NB4 (cell line): ENCODE results near the gene SEPSECS.

Source experiments
- POLR2A ChIP-seq: IDR thresholded peaks from 2 replicates; pipeline ENCODE4 v1.6.1; 2011; ENCODE audit warnings: mild to moderate bottlenecking; ENCODE audit not compliant: insufficient read length; ENCODE audit errors: extremely low read depth
- TF ChIP-seq, protein P1 (sequence below): IDR thresholded peaks from one replicate; pipeline ENCODE4 v1.5.1; 2012; ENCODE audit warnings: low read depth, low read length

DNA sequence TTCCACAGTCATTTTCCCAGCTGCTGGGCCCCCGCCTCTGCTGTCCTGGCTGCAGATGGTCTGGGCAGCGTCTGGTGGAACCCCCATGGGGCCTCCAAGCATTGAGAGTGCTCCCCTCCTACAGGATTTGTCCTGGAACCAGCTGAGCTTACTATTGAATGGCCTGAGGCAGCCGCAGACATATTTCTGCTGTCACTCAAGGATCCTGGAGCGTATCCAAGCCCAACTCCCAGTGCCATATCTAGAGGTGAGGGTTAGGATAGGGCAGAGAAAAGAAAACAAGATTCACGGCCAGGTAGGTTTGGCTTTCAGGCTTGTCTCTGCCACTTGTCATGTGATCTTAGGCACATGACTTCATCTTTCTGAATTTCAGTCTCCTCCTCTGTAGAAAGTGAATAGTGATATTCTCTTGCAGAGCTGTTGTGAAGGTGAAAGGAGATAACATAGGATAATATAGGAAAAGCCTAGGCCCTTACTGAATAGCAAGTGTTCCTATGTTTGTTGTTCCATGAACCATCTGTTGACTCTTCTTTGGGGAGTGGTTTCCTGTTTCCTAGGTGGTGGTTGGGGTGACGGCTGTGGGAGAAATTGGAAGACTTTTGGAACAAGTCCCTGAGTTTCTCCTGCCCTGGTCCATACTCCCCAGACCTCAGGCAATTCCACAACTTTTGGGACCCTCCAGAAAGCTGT lies 52.3 kb downstream of the SEPSECS start:
- TF ChIP-seq, protein P1, sequence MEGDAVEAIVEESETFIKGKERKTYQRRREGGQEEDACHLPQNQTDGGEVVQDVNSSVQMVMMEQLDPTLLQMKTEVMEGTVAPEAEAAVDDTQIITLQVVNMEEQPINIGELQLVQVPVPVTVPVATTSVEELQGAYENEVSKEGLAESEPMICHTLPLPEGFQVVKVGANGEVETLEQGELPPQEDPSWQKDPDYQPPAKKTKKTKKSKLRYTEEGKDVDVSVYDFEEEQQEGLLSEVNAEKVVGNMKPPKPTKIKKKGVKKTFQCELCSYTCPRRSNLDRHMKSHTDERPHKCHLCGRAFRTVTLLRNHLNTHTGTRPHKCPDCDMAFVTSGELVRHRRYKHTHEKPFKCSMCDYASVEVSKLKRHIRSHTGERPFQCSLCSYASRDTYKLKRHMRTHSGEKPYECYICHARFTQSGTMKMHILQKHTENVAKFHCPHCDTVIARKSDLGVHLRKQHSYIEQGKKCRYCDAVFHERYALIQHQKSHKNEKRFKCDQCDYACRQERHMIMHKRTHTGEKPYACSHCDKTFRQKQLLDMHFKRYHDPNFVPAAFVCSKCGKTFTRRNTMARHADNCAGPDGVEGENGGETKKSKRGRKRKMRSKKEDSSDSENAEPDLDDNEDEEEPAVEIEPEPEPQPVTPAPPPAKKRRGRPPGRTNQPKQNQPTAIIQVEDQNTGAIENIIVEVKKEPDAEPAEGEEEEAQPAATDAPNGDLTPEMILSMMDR, result no peak
- no peak for TF ChIP-seq POLR2A
